Upper lobe of left lung (tissue), 6 donors: ENCODE data around the gene FBXL19. TPM values are rescaled to one million over a fixed set of nuclear protein-coding genes. Genes with fewer than 3 reads are reported as not detected.

Experiments used
- ATAC-seq, 2 donors: fragments of 200-7000 bp; cut with Tn5 transposase; one replicate each; pipeline ENCODE4 v1.9.1; 2022; ENCODE audit warnings: mild to moderate bottlenecking in 2 of 2, moderate library complexity in 2 of 2; ENCODE audit not compliant: low FRiP score in 2 of 2
- DNase-seq, 2 donors: peaks; one replicate each; pipeline ENCODE4 v3.0.0-alpha.2; 2019 to 2020
- H3K27ac ChIP-seq, 4 donors: fragments of 200-600 bp; sonication (generic); one replicate each; pipeline ENCODE4 v1.5.1; 2016 to 2019
- H3K27me3 ChIP-seq, 4 donors: fragments of 200-600 bp; sonication (generic); one replicate each; pipeline ENCODE4 v1.5.1; 2017 to 2019
- H3K36me3 ChIP-seq, 4 donors: fragments of 200-600 bp; sonication (generic); one replicate each; pipeline ENCODE4 v1.5.1; 2016 to 2019
- H3K4me1 ChIP-seq, 4 donors: fragments of 200-600 bp; sonication (generic); one replicate each; pipeline ENCODE4 v1.5.1; 2018 to 2019
- H3K4me3 ChIP-seq, 4 donors: fragments of 200-600 bp; sonication (generic); one replicate each; pipeline ENCODE4 v1.5.1; 2017 to 2019; ENCODE audit warnings: mild to moderate bottlenecking in 2 of 4, moderate library complexity in 1 of 4
- H3K9me3 ChIP-seq, 4 donors: fragments of 200-600 bp; sonication (generic); one replicate each; pipeline ENCODE4 v1.5.1; 2018 to 2019
- EP300 ChIP-seq, 4 donors: sonication (generic); formaldehyde crosslinking; IDR thresholded peaks; one replicate each; pipeline ENCODE4 v1.5.1; 2017; ENCODE audit warnings: antibody characterized with exemption in 4 of 4, control low read depth in 2 of 4
- POLR2A ChIP-seq, 4 donors: fragments of 450-650 bp; IDR thresholded peaks; one replicate each; pipeline ENCODE4 v1.5.1; 2016 to 2017; ENCODE audit warnings: antibody characterized with exemption in 4 of 4, mild to moderate bottlenecking in 2 of 4
- POLR2AphosphoS5 ChIP-seq, 2 donors: sonication (generic); formaldehyde crosslinking; IDR thresholded peaks; one replicate each; pipeline ENCODE4 v1.5.1; 2017; ENCODE audit warnings: antibody characterized with exemption in 2 of 2
- WGBS, 2 donors: methylation state at CpG; one replicate each; pipeline ENCODE4 v1.1.5; 2017 to 2018; 5-methylcytosine and 5-hydroxymethylcytosine counted together
- total RNA-seq, 6 donors: library from RNA; depleted of rRNA in 4 of 6; stranded (reverse); fragments of >200 nt in 4 of 6; gene quantifications; one replicate each; pipeline versions ENCODE4 v1.1.0 to v1.2.1, GENCODE V29; 2016 to 2021
- TF ChIP-seq, protein P1 (sequence below), 6 experiments: fragments of 450-650 bp in 4 of 6; fragments of 200-600 bp in 2 of 6; sonication (generic) in 2 of 6; IDR thresholded peaks; one replicate each; pipeline ENCODE4 v1.5.1; 2016 to 2019; ENCODE audit warnings: antibody characterized with exemption in 6 of 6
- donor health status: DM: no; HTN: no; CAD: no; lungs with moderate emphysema.
- donor health status: DM: no; HTN: yes; CAD: no; lungs with severe emphysema.

Gene FBXL19
- total RNA-seq, 6 donors from 2014 or later, result 7.3 to 40.9 (median 15.5) TPM

DNA sequence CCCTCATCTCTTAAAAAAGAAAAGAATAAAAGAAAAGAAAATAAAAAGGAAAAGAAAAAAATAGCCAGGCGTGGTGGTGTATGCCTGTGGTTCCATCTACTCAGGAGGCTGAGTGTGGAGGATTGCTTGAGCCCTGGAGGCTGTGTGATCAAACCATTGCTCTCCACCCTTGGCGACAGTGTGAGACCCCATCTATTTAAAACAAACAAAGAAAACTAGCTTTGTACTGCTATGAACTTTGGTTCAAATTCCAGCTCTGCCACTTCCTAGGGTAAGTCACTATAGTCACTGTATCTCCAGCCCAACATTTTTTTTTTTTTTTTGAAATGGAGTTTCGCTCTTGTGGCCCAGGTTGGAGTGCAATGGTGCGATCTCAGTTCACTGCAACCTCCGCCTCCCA is 22.8 kb upstream of the FBXL19 start:
- Histone ChIP-seq H3K9me3 (no peaks in the 10 kb centered on the region), H3K36me3 (no peaks in the 10 kb centered on the region), H3K27me3 (no peaks in the 10 kb centered on the region), H3K27ac (no peak overlapping the region), H3K4me1 (peaks cover 25 to 54% (median 42%) of the 10 kb centered on the region in 4 donors), H3K4me3 (no peak overlapping the region)
- TF ChIP-seq POLR2A (IDR thresholded peaks at IDR 0.05), result no peak
- TF ChIP-seq POLR2AphosphoS5 (IDR thresholded peaks at IDR 0.05), result no peak
- WGBS, 2 donors, result 96 to 97% methylated on average over 5 of the region's 5 CpGs
- no peak for DNase-seq
- no peak for ATAC-seq

DNA sequence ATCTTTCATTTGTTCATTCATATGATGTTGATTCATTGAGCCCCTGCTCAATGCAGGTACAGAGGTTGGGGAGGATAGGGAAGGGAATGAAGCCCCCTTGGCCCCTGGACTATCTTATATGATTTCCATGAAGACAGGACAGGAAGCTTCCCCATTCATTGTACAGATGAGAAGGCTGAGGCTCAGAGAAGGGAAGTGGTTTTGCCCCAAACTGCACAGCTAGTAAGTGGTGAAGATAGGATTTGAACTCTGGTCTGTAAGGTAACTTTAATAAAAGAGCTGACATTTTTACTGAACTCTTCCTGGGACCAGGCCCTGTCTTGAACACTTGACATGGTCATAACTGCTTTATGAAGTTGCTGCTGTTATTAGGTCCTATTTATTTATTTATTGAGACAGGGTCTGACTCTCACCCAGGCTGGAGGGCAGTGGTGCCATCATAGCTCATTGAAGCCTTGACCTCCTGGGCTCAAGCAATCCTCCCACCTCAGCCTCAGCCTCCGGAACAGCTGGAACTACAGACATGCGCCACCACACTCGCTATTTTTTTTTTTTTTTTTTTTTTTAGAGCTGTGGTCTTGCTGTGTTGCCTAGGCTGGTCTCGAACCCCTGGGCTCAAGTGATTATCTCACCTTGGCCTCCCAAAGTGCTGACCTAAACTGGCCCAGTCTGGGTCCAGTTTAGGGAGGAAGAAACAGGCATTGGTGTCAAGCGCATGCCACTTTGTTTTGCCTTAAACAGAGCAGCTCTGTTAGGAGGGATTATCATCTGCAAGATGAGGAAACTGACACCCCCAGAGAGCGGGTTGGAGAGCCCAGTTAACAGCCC is 22.0 kb upstream of the FBXL19 start:
- ATAC-seq (no peak), DNase-seq (no peak)
- WGBS, 2 donors, result 31 to 34% methylated on average over 5 to 6 of the region's 6 CpGs
- Histone ChIP-seq H3K36me3 (no peaks in the 10 kb centered on the region), H3K9me3 (no peaks in the 10 kb centered on the region), H3K27me3 (no peaks in the 10 kb centered on the region), H3K27ac (peak overlapping the region; percentile 62 to 96 (median 88)), H3K4me3 (peak overlapping the region in 3 of 4 donors; percentile 58 to 67 (median 63)), H3K4me1 (peaks cover 19 to 47% (median 35%) of the 10 kb centered on the region in 4 donors)
- TF ChIP-seq POLR2AphosphoS5 (IDR thresholded peaks at IDR 0.05) (no peak), POLR2A (IDR thresholded peaks at IDR 0.05) (no peak), EP300 (IDR thresholded peaks at IDR 0.05) (no peak)
- TF ChIP-seq, protein P1, sequence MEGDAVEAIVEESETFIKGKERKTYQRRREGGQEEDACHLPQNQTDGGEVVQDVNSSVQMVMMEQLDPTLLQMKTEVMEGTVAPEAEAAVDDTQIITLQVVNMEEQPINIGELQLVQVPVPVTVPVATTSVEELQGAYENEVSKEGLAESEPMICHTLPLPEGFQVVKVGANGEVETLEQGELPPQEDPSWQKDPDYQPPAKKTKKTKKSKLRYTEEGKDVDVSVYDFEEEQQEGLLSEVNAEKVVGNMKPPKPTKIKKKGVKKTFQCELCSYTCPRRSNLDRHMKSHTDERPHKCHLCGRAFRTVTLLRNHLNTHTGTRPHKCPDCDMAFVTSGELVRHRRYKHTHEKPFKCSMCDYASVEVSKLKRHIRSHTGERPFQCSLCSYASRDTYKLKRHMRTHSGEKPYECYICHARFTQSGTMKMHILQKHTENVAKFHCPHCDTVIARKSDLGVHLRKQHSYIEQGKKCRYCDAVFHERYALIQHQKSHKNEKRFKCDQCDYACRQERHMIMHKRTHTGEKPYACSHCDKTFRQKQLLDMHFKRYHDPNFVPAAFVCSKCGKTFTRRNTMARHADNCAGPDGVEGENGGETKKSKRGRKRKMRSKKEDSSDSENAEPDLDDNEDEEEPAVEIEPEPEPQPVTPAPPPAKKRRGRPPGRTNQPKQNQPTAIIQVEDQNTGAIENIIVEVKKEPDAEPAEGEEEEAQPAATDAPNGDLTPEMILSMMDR (IDR thresholded peaks at IDR 0.05), result no peak

DNA sequence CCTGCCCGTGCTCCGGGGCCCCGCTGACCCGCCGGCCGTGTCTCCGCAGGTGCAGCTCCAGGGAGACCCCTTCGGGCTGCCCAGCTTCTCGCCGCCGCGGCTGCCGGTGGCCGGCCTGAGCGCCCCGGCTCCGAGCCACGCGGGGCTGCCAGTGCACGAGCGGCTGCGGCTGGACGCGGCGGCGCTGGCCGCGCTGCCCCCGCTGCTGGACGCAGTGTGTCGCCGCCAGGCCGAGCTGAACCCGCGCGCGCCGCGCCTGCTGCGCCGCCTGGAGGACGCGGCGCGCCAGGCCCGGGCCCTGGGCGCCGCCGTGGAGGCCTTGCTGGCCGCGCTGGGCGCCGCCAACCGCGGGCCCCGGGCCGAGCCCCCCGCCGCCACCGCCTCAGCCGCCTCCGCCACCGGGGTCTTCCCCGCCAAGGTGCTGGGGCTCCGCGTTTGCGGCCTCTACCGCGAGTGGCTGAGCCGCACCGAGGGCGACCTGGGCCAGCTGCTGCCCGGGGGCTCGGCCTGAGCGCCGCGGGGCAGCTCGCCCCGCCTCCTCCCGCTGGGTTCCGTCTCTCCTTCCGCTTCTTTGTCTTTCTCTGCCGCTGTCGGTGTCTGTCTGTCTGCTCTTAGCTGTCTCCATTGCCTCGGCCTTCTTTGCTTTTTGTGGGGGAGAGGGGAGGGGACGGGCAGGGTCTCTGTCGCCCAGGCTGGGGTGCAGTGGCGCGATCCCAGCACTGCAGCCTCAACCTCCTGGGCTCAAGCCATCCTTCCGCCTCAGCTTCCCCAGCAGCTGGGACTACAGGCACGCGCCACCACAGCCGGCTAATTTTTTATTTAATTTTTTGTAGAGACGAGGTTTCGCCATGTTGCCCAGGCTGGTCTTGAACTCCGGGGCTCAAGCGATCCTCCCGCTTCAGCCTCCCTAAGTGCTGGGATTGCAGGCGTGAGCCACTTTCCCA is 21.1 kb upstream of the FBXL19 start:
- 12 to 22% methylated on average over 27 to 47 of the region's 99 CpGs for WGBS, 2 donors
- no peaks in the 10 kb centered on the region for H3K27me3 ChIP-seq
- DNase-seq (peak; percentile 74 to 96), ATAC-seq (peak; percentile 83 to 95)
- H3K4me3 ChIP-seq, result peak overlapping the region; percentile 27 to 67 (median 60)
- H3K9me3 ChIP-seq, result no peaks in the 10 kb centered on the region
- H3K4me1 ChIP-seq, result peaks cover 19 to 40% (median 30%) of the 10 kb centered on the region in 4 donors
- peak overlapping the region; percentile 85 to 96 (median 90) for H3K27ac ChIP-seq
- TF ChIP-seq POLR2A (IDR thresholded peaks at IDR 0.05) (peak in 1 of 4 donors; percentile 63), POLR2AphosphoS5 (IDR thresholded peaks at IDR 0.05) (peak in 1 of 2 donors; percentile 5), EP300 (IDR thresholded peaks at IDR 0.05) (no peak)
- TF ChIP-seq, protein P1 (IDR thresholded peaks at IDR 0.05), result peak; percentile 58 to 92 (median 90)
- H3K36me3 ChIP-seq, result no peaks in the 10 kb centered on the region

DNA sequence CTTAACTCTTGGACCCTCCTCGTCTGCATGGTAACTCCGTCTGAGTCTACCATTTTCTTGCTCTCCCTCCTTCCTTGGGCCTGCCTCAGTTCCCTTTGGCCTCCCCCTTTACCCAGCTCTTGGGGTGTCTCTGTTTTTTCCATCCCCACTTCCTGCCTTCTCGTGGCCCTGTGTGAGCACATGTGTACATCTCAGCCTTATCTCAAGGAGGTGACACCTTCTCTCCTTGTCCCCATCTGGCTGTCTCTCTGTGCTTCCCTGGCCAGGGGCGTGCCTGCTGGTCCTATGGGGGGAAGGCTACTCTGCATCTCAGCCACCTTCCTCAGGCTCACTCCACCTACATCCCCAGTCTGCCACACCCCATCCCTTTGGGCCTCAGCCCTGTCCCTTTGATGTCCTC is 20.4 kb upstream of the FBXL19 start:
- Histone ChIP-seq H3K27ac (peak overlapping the region; percentile 85 to 96 (median 90)), H3K9me3 (no peaks in the 10 kb centered on the region), H3K4me3 (peak overlapping the region in 2 of 4 donors; percentile 63 to 67), H3K27me3 (no peaks in the 10 kb centered on the region), H3K4me1 (peaks cover 19 to 36% (median 27%) of the 10 kb centered on the region in 4 donors), H3K36me3 (no peaks in the 10 kb centered on the region)
- TF ChIP-seq EP300 (IDR thresholded peaks at IDR 0.05), result no peak
- TF ChIP-seq, protein P1 (IDR thresholded peaks at IDR 0.05), result no peak
- TF ChIP-seq POLR2AphosphoS5 (IDR thresholded peaks at IDR 0.05), result no peak
- no peak for TF ChIP-seq POLR2A (IDR thresholded peaks at IDR 0.05)
- ATAC-seq, result peak in 1 of 2 donors; percentile 2
- DNase-seq, result no peak
- WGBS, 2 donors, result 64 to 70% methylated on average over 4 of the region's 4 CpGs

DNA sequence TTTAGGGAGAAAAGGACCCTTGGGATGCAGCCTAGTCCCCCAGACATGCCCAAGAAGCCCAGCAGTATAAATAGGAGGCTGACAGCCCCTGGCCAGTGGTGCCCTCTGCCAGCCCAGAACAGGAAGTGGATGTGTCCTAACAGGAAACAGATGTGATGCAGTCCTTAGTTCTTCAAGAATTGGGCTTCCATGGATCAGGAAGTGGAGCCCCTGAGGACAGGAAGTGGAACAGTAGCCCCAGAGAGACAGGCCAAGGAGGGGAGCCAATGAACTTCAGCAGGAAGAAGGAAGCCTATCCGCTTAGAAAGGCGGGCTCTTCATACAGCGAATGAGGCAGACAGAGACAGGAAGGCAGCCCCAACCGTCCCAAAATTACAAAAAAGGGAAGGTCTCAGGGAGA is 19.8 kb upstream of the FBXL19 start:
- H3K27ac ChIP-seq, result peak overlapping the region; percentile 85 to 96 (median 90)
- peak in 1 of 4 donors; percentile 33 for TF ChIP-seq POLR2A (IDR thresholded peaks at IDR 0.05)
- peak in 1 of 2 donors; percentile 83 for TF ChIP-seq POLR2AphosphoS5 (IDR thresholded peaks at IDR 0.05)
- TF ChIP-seq, protein P1 (IDR thresholded peaks at IDR 0.05), result no peak
- TF ChIP-seq EP300 (IDR thresholded peaks at IDR 0.05), result no peak
- H3K36me3 ChIP-seq, result no peaks in the 10 kb centered on the region
- H3K27me3 ChIP-seq, result no peaks in the 10 kb centered on the region
- no peaks in the 10 kb centered on the region for H3K9me3 ChIP-seq
- ATAC-seq, result peak; percentile 63 to 70
- peak in 1 of 2 donors; percentile 67 for DNase-seq
- H3K4me1 ChIP-seq, result peaks cover 19 to 36% (median 27%) of the 10 kb centered on the region in 4 donors
- no peak overlapping the region for H3K4me3 ChIP-seq
- 41 to 53% methylated on average over 4 of the region's 4 CpGs for WGBS, 2 donors
